Activated CD8-positive, alpha-beta memory T cell treated with anti-CD3 and anti-CD28 coated beads for 36 hours (primary cell): ENCODE measurements around the gene NR2C1. TPM values are rescaled to one million over a fixed set of nuclear protein-coding genes. Genes with fewer than 3 reads are reported as not detected.
"Not testable (repeated sequence)": the region's sequence is repeated elsewhere in the genome, so short reads cannot be mapped to it uniquely, and the experiment has no call there.

ENCODE experiments used
- CTCF ChIA-PET: fragments of 350-600 bp; sonication (Branson Sonifier 250); formaldehyde crosslinking; loops from one replicate; lab custom pipeline; 2021; ENCODE audit warnings: antibody characterized with exemption; lab: Charles Lee
- POLR2A ChIA-PET: fragments of 350-600 bp; sonication (Branson Sonifier 250); formaldehyde crosslinking; loops from one replicate; lab custom pipeline; 2021; ENCODE audit warnings: antibody characterized with exemption; lab: Charles Lee
- total RNA-seq, 2 experiments: library from RNA; stranded (reverse); gene quantifications; one replicate each; pipeline ENCODE4 v1.2.3, GENCODE V29; 2021

The NR2C1 gene
- total RNA-seq, 2 experiments from 2014 or later: 21.3 to 22.9 TPM

DNA sequence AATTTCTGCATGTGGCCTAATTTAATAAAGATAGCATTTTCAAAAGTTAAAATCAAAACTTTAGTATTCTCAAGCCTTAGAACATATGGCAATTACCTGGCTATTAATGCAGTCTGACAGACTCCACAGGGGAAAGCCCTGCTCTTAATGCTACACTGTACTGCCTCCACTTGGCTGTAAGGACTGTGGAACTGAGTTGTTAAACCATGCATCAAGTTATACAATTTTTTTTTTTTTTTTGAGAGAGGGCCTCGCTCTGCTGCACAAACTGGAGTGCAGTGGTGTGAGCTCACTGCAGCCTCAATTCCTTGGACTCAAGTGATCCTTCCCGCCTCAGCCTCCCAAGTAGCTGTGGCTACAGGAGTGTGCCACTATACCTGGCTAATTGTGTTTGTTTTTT, 50.9 kb downstream of the NR2C1 start:
- ChIA-PET CTCF (no interaction called here), POLR2A (no interaction called here)

DNA sequence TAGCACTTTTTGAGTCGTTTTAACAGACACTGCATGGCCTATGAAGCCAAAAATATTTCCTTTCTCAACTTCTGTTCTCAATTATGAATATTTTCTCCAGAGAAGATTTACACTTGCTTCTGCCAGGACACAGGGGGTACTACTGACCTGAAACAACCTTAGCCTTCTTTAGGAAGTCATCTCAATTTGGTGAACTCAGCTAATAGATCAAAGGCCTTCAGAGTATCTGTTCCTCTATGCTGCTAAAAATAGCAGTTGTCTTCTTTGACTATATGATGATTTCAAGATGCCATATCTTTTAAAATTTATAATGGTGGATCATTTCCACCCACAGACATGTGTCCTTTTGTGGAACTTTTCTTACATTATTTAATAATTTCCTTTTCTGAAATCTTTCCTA, 55.9 kb downstream of the NR2C1 start:
- ChIA-PET POLR2A (no interaction called here), CTCF (no interaction called here)

DNA sequence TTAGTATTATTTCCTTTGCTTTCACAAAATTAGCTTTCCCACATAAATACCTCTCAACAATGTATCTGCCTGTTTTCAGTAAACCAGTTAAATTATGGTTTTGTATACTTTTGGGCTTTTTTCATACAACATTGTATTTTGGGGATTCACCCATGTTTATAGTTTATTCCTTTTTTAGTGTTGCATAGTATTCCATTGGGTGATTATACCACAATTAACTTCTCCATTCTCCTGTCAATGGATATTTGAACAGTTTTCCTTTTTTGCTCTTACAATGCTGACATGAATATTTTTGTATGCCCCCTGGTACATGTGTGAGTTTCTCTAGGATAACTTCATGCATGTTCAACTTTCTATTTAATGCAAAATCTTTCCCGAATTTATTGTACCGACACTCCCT, 57.3 kb downstream of the NR2C1 start:
- CTCF ChIA-PET: no interaction called here

DNA sequence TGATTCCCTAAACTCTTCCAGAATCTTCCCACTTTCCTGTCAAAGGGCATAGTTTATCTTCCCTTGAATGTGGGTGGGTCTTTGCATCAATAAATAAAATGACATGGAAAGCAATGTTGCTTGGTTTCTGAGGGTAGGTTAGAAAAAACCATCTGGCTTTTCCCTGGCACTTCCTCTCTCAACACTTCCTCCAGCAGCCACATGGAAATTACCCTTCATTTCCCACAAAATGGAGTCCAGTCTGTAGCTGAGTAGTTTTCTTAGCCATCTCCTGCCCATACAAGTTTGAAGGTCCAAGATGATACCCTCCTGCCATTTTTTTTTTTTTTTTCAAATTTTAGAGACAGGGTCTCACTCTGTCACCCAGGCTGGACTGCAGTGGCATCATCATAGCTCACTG, 58.9 kb downstream of the NR2C1 start:
- CTCF ChIA-PET: interaction anchor here (1.3 kb wide), 1 partner anchor 58 kb away, joined by 3 read pairs; no protein-coding TSS in a partner anchor
- POLR2A ChIA-PET: interaction anchor here (1.0 kb wide), 1 partner anchor 25 kb away, joined by 3 read pairs; no protein-coding TSS in a partner anchor

More for the DNA sequence above, 57.3 kb downstream of the NR2C1 start:
- POLR2A ChIA-PET: no interaction called here

DNA sequence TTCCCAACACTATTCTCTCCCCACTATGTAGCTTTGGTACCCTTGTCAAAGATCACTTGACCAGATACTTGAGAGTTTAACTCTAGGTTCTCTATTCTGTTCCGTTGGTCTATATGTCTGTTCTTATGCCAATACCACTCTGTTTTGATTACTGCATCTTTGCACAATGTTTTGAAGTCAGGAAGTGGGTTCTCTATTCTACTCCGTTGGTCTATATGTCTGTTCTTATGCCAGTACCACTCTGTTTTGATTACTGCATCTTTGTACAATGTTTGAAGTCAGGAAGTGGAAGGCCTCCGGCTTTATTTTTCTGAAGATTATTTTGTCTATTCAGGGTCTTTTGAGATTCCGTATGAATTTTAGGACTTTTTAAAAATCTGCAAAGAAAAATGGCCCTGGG, 67.2 kb downstream of the NR2C1 start:
- ChIA-PET CTCF (no interaction called here), POLR2A (no interaction called here)

DNA sequence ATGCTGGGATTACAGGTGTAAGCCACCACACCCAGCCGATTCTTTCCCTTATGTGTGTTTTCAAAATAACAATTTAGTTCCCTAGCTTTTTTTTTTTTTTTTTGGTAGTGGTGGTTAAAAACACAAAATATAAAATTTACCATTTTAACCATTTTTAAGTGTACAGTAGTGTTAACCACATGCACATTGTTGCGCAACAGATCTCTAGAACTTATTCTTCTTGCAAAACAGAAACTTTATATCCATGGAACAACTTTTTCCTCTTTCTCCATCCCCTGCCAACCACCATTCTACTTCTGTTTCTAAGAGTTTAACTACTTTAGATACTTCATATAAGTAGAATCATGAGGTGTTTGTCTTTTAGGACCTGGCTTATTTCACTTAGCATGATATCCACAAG, 68.8 kb downstream of the NR2C1 start:
- ChIA-PET CTCF (interaction anchor here (0.6 kb wide), 1 partner anchor 974 kb away, joined by 4 read pairs; no protein-coding TSS in a partner anchor), POLR2A (interaction anchor here (1.8 kb wide), 1 partner anchor 69 kb away, joined by 10 read pairs; the partner anchor contains the start of gene NR2C1)

DNA sequence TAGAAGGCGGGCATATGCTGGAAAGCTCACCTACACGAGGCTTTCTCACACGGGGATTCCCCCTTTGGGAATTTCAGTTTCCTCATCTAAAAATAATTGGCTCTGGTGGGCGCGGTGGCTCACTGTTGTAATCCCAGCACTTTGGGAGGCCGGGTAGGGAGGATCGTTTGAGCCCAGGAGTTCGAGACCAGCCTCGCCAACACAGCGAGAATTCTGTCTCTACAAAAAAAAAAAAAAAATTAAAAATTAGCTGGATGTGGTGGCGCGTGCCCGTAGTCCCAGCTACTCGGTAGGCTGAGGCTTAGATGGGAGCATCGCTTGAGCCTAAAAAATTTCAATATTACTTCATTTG, 69.5 kb downstream of the NR2C1 start:
- ChIA-PET CTCF (interaction anchor here (0.6 to 1.5 kb wide), 5 partner anchors 14 to 973 kb away, joined by 3 to 4 read pairs (median 3); partner anchors contain the start of genes METAP2 and NR2C1), POLR2A (interaction anchor here (0.7 to 1.8 kb wide), 5 partner anchors 15 to 1327 kb away, joined by 3 to 10 read pairs (median 4); partner anchors contain the start of genes CRADD, FGD6, NR2C1 and VEZT)

DNA sequence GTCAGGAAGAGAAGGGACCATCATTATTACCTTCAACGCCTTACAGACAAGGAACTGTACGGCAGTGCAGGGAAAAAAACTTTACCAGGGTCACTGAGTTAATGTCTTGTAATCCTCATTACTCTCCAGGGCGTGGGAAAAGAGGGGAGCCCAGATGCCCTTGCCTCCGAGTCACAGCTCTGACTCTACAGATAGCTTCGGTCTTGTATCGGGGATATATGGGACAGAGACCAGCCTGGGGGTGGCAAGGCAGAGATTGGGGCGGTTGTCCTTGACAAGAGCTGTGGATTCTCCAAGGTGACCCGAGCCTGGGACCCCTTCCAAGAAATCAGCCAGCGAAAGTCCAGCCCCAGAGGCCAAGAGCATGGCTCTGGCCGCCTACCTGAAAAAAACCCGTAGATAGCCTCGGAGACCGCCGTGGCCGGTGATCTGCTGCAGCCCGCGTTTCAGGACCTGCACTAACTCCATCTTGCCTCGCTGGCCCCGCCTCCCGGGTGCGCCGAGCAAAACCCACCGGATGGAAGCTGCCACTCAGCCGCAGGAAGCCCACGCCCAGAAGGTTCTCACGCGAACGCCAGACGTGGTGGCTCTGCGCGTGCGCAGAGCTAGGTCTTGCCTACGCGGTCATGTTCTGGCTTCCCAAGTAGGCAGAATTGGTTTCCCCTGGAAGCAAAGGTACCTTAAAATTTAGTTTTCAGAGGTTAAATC, 70.1 kb downstream of the NR2C1 start, which contains the start of gene NDUFA12:
TSS of gene NDUFA12 (minus strand) at position 485 of the 708 bp plus-strand sequence. CDS start at position 468, 17 bp downstream.
- ChIA-PET POLR2A (interaction anchor here (0.5 to 1.8 kb wide), 6 partner anchors 14 to 1326 kb away, joined by 3 to 10 read pairs (median 4); partner anchors contain the start of genes CRADD, FGD6, NR2C1 and VEZT), CTCF (interaction anchor here (0.6 to 1.5 kb wide), 4 partner anchors 14 to 792 kb away, joined by 3 to 4 read pairs (median 3); partner anchors contain the start of genes METAP2 and NR2C1)

DNA sequence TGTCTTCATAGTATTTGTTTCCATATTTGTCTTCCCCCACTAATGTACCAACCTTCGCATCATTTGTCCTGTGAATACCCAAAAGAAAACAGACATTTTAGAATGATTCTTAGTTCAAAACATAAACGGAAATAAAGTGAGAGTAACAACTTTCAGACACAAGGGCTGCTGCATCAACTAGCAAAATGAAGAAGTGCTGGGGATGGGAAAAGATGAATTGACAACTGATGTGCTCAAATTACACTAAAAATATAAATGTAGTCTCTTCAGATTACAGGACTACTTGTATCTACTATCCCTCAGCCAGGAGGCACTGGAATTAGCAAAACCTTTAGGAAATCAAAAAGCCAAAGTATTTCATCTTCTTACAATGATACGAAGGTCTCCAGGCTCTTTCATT, 70.7 kb downstream of the NR2C1 start:
- POLR2A ChIA-PET: interaction anchor here (0.5 to 1.8 kb wide), 2 partner anchors 70 to 240 kb away, joined by 4 to 10 read pairs; partner anchors contain the start of gene NR2C1
- CTCF ChIA-PET: interaction anchor here (1.4 to 1.5 kb wide), 3 partner anchors 13 to 471 kb away, joined by 3 to 4 read pairs (median 3); partner anchors contain the start of genes METAP2 and NR2C1

DNA sequence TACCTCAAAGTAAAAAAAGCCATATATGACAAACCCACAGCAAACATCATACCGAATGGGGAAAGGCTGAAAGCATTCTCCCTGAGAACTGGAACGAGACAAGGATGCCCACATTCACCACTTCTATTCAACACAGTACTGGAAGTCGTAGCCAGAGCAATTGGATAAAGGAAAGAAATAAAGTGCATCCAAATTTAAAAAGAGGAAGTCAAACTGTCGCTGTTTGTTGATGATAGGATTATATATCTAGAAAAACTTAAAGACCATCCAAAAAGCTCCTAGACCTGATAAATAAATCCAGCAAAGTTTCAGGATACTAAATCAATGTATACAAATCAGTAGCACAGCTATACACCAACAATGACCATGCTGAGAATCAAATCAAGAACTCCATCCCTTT, 75.1 kb downstream of the NR2C1 start:
- ChIA-PET CTCF (no interaction called here), POLR2A (no interaction called here)

DNA sequence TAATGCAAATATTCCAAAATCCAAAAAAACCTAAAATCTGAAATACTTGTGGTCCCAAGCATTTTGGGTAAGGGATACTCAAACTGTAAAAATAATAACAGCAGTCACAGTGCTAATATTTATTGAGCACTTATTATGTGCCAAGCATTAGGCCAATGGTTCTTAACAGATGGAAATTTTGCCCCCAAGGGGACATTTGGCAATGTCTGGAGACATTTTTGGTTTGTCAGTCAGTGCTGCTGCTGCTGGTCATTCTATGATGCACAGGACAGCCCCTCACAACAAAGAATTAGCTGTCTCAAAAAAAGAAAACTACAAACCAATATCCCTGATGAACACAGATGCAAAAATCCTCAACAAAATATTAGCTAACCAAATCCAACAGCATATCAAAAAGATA, 75.7 kb downstream of the NR2C1 start:
- ChIA-PET CTCF (no interaction called here), POLR2A (no interaction called here)

DNA sequence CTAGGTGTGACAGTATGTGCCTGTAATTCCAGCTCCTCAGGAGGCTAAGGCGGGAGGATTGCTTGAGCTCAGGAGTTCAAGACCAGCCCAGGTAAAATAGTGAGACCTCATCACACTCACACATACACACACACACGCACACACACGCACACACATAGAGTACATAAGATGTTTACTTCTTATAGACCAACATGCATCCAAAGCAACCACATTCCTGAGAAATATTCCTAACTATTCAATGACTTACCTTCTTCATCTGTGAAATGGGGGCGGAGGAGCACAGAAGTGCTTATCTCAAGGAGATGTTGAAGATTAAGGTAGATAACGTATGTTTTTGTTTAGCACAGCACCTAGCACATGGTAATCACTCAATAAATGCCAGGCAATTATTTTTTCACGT, 76.4 kb downstream of the NR2C1 start:
- ChIA-PET CTCF (no interaction called here), POLR2A (no interaction called here)

DNA sequence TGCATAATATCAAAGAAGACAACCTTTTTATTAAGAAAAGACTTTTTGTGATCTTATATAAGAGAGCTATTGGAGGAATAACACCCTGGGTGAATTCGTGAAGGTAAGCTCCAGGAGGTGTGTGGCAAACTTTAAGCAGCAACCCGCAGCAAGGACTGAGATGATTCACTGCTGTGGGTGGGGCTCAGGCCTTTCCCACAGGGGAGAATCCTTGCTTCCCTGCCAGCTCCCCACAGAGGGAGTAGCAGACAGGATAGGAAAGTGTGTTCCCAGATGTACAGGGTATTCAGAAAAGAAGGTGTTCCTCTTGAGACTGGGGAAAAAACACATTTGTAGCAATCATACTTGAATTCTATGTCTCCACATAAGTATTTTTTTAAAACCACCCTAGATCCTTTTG, 79.1 kb downstream of the NR2C1 start:
- CTCF ChIA-PET: no interaction called here
- POLR2A ChIA-PET: no interaction called here

DNA sequence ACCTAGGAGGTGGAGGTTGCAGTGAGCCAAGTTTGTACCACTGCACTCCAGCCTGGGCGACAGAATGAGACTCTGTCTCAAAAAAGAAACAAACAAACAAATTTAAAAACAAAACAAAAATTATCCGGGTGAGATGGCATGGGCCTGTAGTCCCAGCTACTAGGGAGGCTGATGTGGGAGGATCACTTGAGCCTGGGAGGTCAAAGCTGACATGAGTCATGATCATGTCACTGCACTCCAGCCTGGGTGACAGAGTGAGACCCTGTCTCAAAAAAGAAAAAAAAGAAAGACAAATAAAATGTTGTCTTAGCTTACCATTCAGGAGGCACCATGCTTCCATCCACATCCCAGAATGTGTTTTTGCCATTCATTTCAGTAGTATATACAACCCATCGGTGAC, 79.6 kb downstream of the NR2C1 start:
- CTCF ChIA-PET: not testable (repeated sequence)
- POLR2A ChIA-PET: interaction anchor here (0.5 kb wide), 1 partner anchor 640 kb away, joined by 4 read pairs; no protein-coding TSS in a partner anchor

DNA sequence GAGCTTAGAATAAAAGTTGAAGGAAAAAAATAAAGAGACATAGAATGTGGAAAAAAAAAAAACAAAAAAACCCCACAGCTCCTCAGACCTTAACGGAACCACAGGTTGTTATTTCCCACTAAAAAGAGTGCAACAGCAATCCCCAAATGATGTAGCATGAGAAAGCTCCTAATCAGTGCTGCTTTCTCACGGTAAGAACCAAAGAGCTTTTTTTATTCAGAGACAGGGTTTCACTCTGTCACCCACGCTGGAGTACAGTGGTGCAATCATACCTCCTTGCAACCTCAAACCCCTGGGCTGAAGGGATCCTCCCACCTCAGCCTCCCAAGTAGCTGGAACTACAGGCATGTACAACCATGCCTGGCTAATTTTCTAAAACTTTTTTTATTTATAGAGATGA, 83.2 kb downstream of the NR2C1 start:
- POLR2A ChIA-PET: interaction anchor here (0.7 kb wide), 1 partner anchor 24 kb away, joined by 3 read pairs; no protein-coding TSS in a partner anchor
- CTCF ChIA-PET: interaction anchor here (1.1 kb wide), 1 partner anchor 13 kb away, joined by 3 read pairs; the partner anchor contains the start of gene NDUFA12

DNA sequence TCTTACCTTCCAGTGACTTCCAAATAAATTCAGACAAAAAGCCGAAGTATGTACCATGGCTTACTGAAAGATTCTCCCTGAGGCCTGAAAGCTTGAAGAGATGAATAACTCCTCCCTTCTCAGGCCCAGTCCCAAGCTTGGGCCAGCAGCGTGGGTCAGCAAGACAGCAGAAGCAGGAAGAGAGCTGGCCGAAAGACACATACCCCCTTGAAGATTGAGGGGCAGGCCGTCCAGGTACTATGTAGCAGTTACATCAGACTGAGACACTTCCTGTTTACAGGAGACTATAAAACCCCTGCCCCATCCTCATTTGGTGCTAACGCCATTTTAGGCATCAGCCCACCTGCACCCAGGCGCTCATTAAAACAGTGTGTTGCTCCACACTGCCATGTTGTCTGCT, 84.9 kb downstream of the NR2C1 start:
- CTCF ChIA-PET: no interaction called here
- POLR2A ChIA-PET: interaction anchor here (1.7 kb wide), 1 partner anchor 15 kb away, joined by 6 read pairs; the partner anchor contains the start of gene NDUFA12

DNA sequence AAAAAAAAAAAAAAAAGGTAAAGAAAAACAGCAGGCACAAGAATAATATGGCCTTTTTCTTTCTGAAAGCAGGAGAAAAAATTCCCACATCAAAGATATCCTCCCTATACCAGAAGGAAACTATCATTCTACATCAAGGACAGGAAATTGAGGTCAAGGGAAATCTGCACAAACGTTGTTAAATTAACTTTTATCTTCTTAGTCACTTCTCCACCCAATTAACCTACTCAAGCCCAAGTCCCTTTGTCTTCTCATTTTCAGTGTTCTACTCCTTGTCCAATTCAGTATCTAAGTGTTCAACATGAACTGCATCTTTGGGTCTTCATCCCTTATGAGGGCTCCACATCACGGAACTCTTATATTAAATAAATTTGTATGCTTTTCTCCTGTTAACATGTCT, 85.6 kb downstream of the NR2C1 start:
- ChIA-PET CTCF (no interaction called here), POLR2A (no interaction called here)

DNA sequence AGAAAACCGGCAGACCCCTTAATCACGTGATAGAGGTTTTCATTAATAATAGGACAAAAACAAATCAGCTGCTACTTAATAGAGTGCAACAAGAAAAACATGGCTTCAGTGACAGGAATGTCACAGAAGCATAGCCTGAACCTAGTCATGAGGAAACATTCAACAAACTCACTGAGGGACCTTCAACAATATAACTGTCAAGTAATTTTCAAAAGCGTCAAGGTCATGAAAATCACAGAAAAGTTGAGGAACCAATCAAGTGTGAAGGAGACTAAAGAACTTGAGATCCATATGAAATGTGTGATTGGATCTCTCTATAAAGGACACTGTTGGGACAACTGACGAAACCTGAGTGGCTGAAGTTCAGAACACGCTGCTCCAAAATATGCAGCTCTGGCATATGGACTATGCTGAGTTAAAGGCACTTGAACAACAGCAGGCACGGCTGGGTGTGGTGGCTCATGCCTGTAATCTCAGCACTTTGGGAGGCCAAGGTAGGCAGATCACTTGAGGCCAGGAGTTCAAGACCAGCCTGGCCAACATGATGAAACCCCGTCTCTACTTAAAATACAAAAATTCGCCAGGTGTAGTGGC, 86.2 kb downstream of the NR2C1 start:
- ChIA-PET CTCF (no interaction called here), POLR2A (no interaction called here)

DNA sequence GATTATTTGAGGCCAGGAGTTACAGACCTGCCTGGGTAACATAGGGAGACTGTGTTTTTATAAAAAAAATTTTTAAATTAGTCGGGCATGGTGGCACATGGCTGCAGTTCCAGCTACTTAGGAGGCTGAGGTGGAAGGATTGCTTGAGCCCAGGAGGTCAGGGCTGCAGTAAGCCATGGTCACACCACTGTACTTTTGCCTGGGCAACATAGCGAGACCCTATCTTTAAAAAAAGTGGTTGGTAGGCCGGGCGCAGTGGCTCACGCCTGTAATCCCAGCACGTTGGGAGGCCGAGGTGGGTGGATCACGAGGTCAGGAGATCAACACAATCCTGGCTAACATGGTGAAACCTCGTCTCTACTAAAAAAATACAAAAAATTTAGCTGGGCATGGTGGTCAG, 88.3 kb downstream of the NR2C1 start:
- POLR2A ChIA-PET, CTCF ChIA-PET: not testable (repeated sequence)

DNA sequence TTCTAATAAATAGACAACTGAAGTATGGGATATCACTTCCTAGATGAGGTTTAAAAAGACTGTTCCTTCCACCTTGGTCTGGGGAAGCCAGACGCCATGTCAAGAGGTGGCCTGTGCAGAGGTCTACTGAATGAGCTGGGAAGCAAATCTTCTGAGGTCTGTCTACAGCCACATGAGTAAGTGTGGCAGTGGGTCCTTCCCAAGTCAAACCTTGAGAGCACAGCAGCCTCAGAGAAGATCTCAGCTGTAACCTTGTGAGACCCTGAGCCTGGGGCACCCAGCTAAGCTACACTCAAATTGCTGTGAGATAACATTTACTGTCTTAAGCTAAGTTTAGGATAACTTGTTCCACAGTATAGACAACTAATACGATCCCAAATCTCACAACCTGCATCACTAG, 90.1 kb downstream of the NR2C1 start:
- POLR2A ChIA-PET: no interaction called here
- CTCF ChIA-PET: no interaction called here
